Loucy (cell line): ENCODE measurements around the gene RHOB.

Experiments used
- H2AFZ ChIP-seq: fragments of 200-600 bp; sonication (generic); 2 replicates; pipeline ENCODE4 v1.6.0; 2016; ENCODE audit warnings: antibody characterized with exemption, mild to moderate bottlenecking, low read length, moderate library complexity
- H3F3A ChIP-seq: fragments of 200-600 bp; 2 replicates; pipeline ENCODE4 v1.6.0; 2016; ENCODE audit warnings: antibody characterized with exemption, low read depth, mild to moderate bottlenecking
- H3K27me3 ChIP-seq: fragments of 200-600 bp; sonication (generic); 2 replicates; pipeline ENCODE4 v1.6.1; 2014; ENCODE audit warnings: low read length, mild to moderate bottlenecking; ENCODE audit not compliant: insufficient read depth, poor library complexity, severe bottlenecking
- H3K36me3 ChIP-seq: fragments of 200-600 bp; sonication (generic); 2 replicates; pipeline ENCODE4 v1.6.1; 2016; ENCODE audit warnings: low read length; ENCODE audit not compliant: insufficient read depth
- H3K4me1 ChIP-seq: fragments of 200-600 bp; sonication (generic); 2 replicates; pipeline ENCODE4 v1.5.1; 2014; ENCODE audit warnings: low read length, mild to moderate bottlenecking; ENCODE audit not compliant: insufficient read depth, poor library complexity, severe bottlenecking
- H3K4me2 ChIP-seq: fragments of 200-600 bp; sonication (generic); 2 replicates; pipeline ENCODE4 v1.6.0; 2014; ENCODE audit warnings: antibody characterized with exemption, low read length, low read depth, mild to moderate bottlenecking; ENCODE audit not compliant: poor library complexity, severe bottlenecking
- H3K4me3 ChIP-seq: fragments of 200-600 bp; sonication (generic); 2 replicates; pipeline ENCODE4 v1.5.1; 2014; ENCODE audit warnings: low read length, mild to moderate bottlenecking, mixed read lengths; ENCODE audit not compliant: poor library complexity, severe bottlenecking
- H3K79me2 ChIP-seq: fragments of 200-600 bp; sonication (generic); 2 replicates; pipeline ENCODE4 v1.6.1; 2014; ENCODE audit warnings: low read length; ENCODE audit not compliant: insufficient read depth
- H3K9ac ChIP-seq: fragments of 200-600 bp; sonication (generic); 2 replicates; pipeline ENCODE4 v1.6.0; 2014; ENCODE audit warnings: mild to moderate bottlenecking, low read depth, low read length, moderate library complexity; ENCODE audit not compliant: poor library complexity, severe bottlenecking
- H3K9me2 ChIP-seq: fragments of 200-600 bp; sonication (generic); replicated peaks from 2 replicates; pipeline ENCODE4 v1.6.1; 2016; ENCODE audit warnings: low read depth, low read length, mixed read lengths
- H3K9me3 ChIP-seq: fragments of 200-600 bp; sonication (generic); 2 replicates; pipeline ENCODE4 v1.6.1; 2014; ENCODE audit warnings: mild to moderate bottlenecking, antibody characterized with exemption, low read length, low read depth; ENCODE audit not compliant: insufficient read depth
- H4K20me1 ChIP-seq: fragments of 200-600 bp; sonication (generic); 2 replicates; pipeline ENCODE4 v1.6.0; 2014; ENCODE audit warnings: antibody characterized with exemption, low read length, mild to moderate bottlenecking; ENCODE audit not compliant: insufficient read depth, poor library complexity, severe bottlenecking
- EZH2phosphoT487 ChIP-seq: fragments of 200-600 bp; IDR thresholded peaks from 2 replicates; pipeline ENCODE4 v1.6.1; 2018; ENCODE audit warnings: antibody characterized with exemption, mild to moderate bottlenecking, moderate library complexity, borderline replicate concordance
- TF ChIP-seq, protein P1 (sequence below): fragments of 200-600 bp; sonication (generic); conservative IDR thresholded peaks from 2 replicates; pipeline ENCODE4 v1.5.1; 2014; ENCODE audit warnings: mild to moderate bottlenecking, antibody characterized with exemption, low read length

The RHOB gene

DNA sequence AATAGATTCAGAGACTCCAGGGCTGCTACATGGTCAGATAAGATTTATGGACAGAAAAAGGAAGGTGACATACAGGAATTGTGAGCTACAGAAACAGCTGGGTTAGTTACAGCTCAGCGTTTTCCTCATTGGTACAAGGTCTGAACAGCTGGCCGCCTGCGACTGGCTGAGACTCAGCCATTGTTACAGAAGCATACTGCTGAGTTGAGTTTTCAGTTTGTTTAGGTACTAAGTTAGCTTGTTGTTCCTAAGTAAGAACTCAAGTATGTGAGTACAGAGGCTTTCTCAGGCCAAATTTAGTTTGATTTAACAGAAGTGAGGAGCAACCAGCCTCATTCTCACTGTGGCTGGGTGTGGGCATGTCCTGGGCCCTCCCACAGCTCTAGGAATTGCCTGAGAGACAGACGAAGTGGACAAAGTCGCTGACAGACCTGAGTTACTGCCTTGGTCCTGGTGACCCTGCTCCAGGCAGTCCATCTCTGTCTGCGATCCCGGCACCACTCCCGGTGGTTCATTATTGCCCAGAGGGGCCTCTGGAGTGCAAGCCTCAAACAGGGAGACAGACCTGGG, 27.8 kb upstream of the RHOB start:
- no peak for TF ChIP-seq EZH2phosphoT487
- H3K79me2 ChIP-seq, result no peaks in the 10 kb centered on the region
- H2AFZ ChIP-seq, result no peak overlapping the region
- peaks cover 25% of the 10 kb centered on the region for H3K4me1 ChIP-seq
- H3K4me2 ChIP-seq, result no peak overlapping the region
- no peaks in the 10 kb centered on the region for H3K9me3 ChIP-seq
- H3K9me2 ChIP-seq, result no peaks in the 10 kb centered on the region
- no peaks in the 10 kb centered on the region for H3K36me3 ChIP-seq
- H3F3A ChIP-seq, result no peaks in the 10 kb centered on the region
- H4K20me1 ChIP-seq, result no peaks in the 10 kb centered on the region
- no peak overlapping the region for H3K4me3 ChIP-seq
- H3K9ac ChIP-seq, result no peak overlapping the region
- no peaks in the 10 kb centered on the region for H3K27me3 ChIP-seq

DNA sequence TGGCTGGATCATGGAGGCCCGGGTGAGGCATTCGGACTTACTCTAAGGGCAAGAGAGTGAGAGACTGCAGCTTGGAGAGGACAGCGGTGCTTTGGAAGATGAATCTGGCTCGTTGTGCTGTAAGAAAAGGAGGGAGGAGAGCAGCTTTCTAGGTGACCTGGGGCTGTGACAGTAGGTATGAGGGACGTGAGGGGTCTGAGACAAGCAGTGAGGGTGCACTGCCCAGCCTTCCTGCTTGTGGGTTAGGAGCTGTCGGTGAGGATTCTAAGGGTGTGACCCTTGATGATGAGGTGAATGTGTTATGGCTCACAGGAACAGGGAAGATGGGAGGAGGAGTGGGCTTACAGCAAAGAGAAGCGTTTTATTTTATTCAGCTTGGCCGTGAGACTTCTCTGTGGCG, 27.1 kb upstream of the RHOB start:
- Histone ChIP-seq H3K9ac (no peak overlapping the region), H2AFZ (no peak overlapping the region), H3K4me3 (no peak overlapping the region), H3F3A (no peaks in the 10 kb centered on the region), H3K36me3 (no peaks in the 10 kb centered on the region), H3K27me3 (no peaks in the 10 kb centered on the region), H3K9me2 (no peaks in the 10 kb centered on the region), H4K20me1 (no peaks in the 10 kb centered on the region), H3K9me3 (no peaks in the 10 kb centered on the region), H3K79me2 (no peaks in the 10 kb centered on the region), H3K4me1 (peaks cover 31% of the 10 kb centered on the region), H3K4me2 (no peak overlapping the region)
- no peak for TF ChIP-seq EZH2phosphoT487
- TF ChIP-seq, protein P1, sequence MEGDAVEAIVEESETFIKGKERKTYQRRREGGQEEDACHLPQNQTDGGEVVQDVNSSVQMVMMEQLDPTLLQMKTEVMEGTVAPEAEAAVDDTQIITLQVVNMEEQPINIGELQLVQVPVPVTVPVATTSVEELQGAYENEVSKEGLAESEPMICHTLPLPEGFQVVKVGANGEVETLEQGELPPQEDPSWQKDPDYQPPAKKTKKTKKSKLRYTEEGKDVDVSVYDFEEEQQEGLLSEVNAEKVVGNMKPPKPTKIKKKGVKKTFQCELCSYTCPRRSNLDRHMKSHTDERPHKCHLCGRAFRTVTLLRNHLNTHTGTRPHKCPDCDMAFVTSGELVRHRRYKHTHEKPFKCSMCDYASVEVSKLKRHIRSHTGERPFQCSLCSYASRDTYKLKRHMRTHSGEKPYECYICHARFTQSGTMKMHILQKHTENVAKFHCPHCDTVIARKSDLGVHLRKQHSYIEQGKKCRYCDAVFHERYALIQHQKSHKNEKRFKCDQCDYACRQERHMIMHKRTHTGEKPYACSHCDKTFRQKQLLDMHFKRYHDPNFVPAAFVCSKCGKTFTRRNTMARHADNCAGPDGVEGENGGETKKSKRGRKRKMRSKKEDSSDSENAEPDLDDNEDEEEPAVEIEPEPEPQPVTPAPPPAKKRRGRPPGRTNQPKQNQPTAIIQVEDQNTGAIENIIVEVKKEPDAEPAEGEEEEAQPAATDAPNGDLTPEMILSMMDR, result no peak

DNA sequence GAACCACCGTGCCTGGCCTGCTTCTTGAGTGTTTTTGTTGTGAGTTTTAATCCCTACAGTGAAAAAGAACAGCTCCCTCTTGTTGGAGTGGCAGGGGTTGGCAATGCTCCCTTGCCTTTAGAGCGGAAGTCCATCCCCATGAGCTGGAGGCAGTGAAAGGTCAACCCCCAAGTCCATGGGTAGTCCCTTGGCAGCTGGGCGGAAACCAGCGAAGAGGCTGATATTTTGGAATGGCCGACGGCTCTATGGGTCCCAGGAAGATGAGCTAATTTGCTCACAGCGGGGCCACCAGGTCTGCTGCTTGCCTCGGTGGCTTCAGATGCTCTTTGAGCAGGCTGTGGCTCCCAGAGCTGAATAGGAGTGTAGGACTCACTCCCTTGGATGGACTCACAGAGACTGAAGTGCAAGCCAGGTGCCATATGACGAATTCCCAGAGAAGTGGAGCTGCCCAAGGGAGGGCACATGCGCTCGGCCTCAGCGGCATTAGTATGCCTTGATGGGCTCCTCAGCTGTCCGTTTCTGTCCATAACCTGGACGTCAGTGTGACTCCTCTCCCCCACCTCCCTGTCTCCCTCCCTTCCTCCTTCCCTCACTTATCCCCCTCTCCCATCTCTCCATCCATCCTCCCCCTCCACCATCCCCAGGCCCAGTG, 25.4 kb upstream of the RHOB start:
- Histone ChIP-seq H2AFZ (no peak overlapping the region), H3K4me2 (no peak overlapping the region), H3K9ac (no peak overlapping the region), H4K20me1 (no peaks in the 10 kb centered on the region), H3K27me3 (no peaks in the 10 kb centered on the region), H3K36me3 (no peaks in the 10 kb centered on the region), H3F3A (no peaks in the 10 kb centered on the region), H3K9me3 (no peaks in the 10 kb centered on the region), H3K4me1 (peaks cover 28% of the 10 kb centered on the region), H3K9me2 (no peaks in the 10 kb centered on the region), H3K4me3 (no peak overlapping the region), H3K79me2 (no peaks in the 10 kb centered on the region)
- no peak for TF ChIP-seq EZH2phosphoT487
- TF ChIP-seq, protein P1, result no peak

DNA sequence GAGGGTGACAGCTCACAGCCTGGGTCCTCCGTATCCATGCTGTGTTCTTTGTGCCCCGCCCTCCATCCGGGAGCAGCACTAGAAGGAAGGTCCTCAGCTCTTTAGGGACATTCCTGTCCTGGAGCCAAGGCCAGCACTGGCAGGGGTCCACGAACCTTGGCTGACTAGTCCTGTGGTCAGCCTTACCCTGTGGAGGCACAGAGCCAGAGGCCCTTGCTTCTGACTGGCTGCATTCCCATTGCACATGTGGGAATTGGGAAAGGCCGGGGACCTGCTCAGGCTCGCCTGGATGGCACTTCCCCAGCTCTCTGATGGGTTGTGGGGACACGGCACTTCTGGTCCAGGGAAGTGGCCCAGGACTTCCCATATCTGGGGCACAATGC, 24.9 kb upstream of the RHOB start:
- Histone ChIP-seq H2AFZ (no peak overlapping the region), H3K4me3 (no peak overlapping the region), H3K9me2 (no peaks in the 10 kb centered on the region), H3K79me2 (no peaks in the 10 kb centered on the region), H3K27me3 (no peaks in the 10 kb centered on the region), H3K9ac (no peak overlapping the region), H3K36me3 (no peaks in the 10 kb centered on the region), H4K20me1 (no peaks in the 10 kb centered on the region), H3K4me2 (no peak overlapping the region), H3K9me3 (no peaks in the 10 kb centered on the region), H3K4me1 (peaks cover 22% of the 10 kb centered on the region), H3F3A (no peaks in the 10 kb centered on the region)
- TF ChIP-seq, protein P1, result no peak
- no peak for TF ChIP-seq EZH2phosphoT487
